ENCODE results near the gene PPP1R37.
"Not testable (repeated sequence)": the region's sequence is repeated elsewhere in the genome, so short reads cannot be mapped to it uniquely, and the experiment has no call there.

PPP1R37 gene

GRCh38 chr19:45118106-45118505 is 25.1 kb downstream of the PPP1R37 start:
- DNase-seq, result no peak

GRCh38 chr19:45118591-45119355 is 25.8 kb downstream of the PPP1R37 start:
- DNase-seq, result not testable (repeated sequence)

- DNase-seq, result no peak
Observed at GRCh38 chr19:45119582-45119981, 26.6 kb downstream of the PPP1R37 start.

- DNase-seq, result no peak
Observed at GRCh38 chr19:45121827-45122345, 28.9 kb downstream of the PPP1R37 start.

GRCh38 chr19:45122832-45123231 is 29.9 kb downstream of the PPP1R37 start:
- no peak for DNase-seq

GRCh38 chr19:45123440-45123850 is 30.5 kb downstream of the PPP1R37 start:
- no peak for DNase-seq

- DNase-seq, result no peak
Observed at GRCh38 chr19:45124021-45124420, 31.0 kb downstream of the PPP1R37 start.

- no peak for DNase-seq
Observed at GRCh38 chr19:45125360-45125759, 32.4 kb downstream of the PPP1R37 start.

GRCh38 chr19:45125975-45126493 is 33.1 kb downstream of the PPP1R37 start:
- DNase-seq, result no peak

GRCh38 chr19:45126654-45127053 is 33.7 kb downstream of the PPP1R37 start:
- no peak for DNase-seq

GRCh38 chr19:45128146-45128545 is 35.2 kb downstream of the PPP1R37 start:
- no peak for DNase-seq

- no peak for DNase-seq
Observed at GRCh38 chr19:45128806-45129205, 35.8 kb downstream of the PPP1R37 start.

GRCh38 chr19:45130236-45130635 is 37.3 kb downstream of the PPP1R37 start:
- no peak for DNase-seq

- DNase-seq, result no peak
Observed at GRCh38 chr19:45130888-45131615, 38.1 kb downstream of the PPP1R37 start.

- DNase-seq, result no peak
Observed at GRCh38 chr19:45133661-45134060, 40.7 kb downstream of the PPP1R37 start.

GRCh38 chr19:45135176-45135885 is 42.4 kb downstream of the PPP1R37 start:
- DNase-seq, result no peak

GRCh38 chr19:45136507-45137178 is 43.7 kb downstream of the PPP1R37 start:
- DNase-seq, result no peak

- no peak for DNase-seq
Observed at GRCh38 chr19:45137179-45137761, 44.3 kb downstream of the PPP1R37 start.

- DNase-seq, result no peak
Observed at GRCh38 chr19:45138303-45138751, 45.3 kb downstream of the PPP1R37 start.

GRCh38 chr19:45139286-45140143 is 46.5 kb downstream of the PPP1R37 start:
- no peak for DNase-seq

GRCh38 chr19:45140144-45140503 is 47.1 kb downstream of the PPP1R37 start:
- no peak for DNase-seq
